ENCODE results near the gene CPOX.

DNA sequence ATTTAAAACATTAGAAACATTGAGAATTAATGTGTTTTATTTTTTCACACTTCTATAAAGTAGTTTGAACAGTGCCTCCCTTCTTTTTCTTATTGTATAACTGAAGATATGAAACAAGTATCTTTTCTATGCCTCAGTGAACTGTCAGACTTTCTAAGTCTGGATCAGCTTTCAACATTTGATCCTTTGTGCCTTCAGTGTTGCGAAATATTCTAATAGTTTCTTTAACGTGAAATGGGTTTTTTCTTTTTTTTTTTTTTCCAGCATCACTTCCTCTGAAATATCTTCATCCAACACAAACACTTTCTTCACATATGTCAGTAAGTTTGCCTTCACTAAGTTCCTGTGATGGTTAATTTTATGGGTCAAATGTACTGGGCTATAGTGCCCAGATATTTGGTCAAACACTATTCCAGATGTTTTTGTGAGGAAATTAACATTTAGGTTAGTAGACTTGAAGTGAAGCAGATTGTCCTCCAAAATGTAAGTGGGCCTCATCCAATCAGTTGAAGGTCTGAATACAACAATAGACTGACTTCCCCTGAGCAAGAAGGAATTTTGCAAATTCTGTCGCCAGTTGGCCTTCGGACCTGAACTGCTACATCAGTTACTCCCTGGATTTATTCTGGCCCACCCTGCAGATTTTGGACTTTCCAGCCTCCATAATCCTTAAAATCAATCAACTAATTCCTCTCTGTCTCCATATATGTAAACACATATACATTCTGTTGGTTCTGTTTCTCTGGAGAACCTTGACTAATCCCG is 6.4 kb upstream of the CPOX start:
- no peak for TF ChIP-seq LEF1 (IDR thresholded peaks at IDR 0.05; ENCODE audit: borderline replicate concordance)
- no peak for TF ChIP-seq BHLHE40 (IDR thresholded peaks at IDR 0.05; ENCODE audit: borderline replicate concordance)
- TF ChIP-seq FOXA1 (IDR thresholded peaks at IDR 0.05): no peak
- TF ChIP-seq PKNOX1 (IDR thresholded peaks at IDR 0.05): no peak
- TF ChIP-seq ARNT (IDR thresholded peaks at IDR 0.05): no peak
- no peak for TF ChIP-seq SP1 (IDR thresholded peaks at IDR 0.05)
- TF ChIP-seq FOXM1 (IDR thresholded peaks at IDR 0.05; ENCODE audit: borderline replicate concordance): no peak
